Measurements from ENCODE around the gene TIA1.
"Not testable (repeated sequence)": the region's sequence is repeated elsewhere in the genome, so short reads cannot be mapped to it uniquely, and the experiment has no call there.

DNA sequence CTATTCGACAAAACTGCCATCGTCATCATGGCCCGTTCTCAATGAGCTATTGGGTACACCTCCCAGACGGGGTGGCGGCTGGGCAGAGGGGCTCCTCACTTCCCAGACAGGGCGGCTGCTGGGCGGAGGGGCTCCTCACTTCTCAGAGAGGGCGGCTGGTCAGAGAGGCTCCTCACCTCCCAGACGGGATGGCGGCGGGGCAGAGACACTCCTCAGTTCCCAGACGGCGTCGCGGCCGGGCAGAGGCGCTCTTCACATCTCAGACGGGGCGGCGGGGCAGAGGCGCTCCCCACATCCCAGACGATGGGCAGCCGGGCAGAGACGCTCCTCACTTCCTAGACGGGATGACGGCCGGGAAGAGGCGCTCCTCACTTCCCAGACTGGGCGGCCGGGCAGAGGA is 18.5 kb upstream of the TIA1 start:
- TF ChIP-seq CTCF (IDR thresholded peaks at IDR 0.05; ENCODE audit: poor library complexity, severe bottlenecking); TAF1 (IDR thresholded peaks at IDR 0.05; ENCODE audit: low read depth); SMC3 (conservative IDR thresholded peaks at IDR 0.05; ENCODE audit: poor library complexity); EZH2 (IDR thresholded peaks at IDR 0.05; ENCODE audit: borderline replicate concordance, insufficient read depth, low read length, poor library complexity, severe bottlenecking); POLR2AphosphoS5 (IDR thresholded peaks at IDR 0.05); EP300 (conservative IDR thresholded peaks at IDR 0.05; ENCODE audit: poor library complexity, severe bottlenecking); RAD21 (conservative IDR thresholded peaks at IDR 0.05): not testable (repeated sequence)
- TF ChIP-seq, protein P1, sequence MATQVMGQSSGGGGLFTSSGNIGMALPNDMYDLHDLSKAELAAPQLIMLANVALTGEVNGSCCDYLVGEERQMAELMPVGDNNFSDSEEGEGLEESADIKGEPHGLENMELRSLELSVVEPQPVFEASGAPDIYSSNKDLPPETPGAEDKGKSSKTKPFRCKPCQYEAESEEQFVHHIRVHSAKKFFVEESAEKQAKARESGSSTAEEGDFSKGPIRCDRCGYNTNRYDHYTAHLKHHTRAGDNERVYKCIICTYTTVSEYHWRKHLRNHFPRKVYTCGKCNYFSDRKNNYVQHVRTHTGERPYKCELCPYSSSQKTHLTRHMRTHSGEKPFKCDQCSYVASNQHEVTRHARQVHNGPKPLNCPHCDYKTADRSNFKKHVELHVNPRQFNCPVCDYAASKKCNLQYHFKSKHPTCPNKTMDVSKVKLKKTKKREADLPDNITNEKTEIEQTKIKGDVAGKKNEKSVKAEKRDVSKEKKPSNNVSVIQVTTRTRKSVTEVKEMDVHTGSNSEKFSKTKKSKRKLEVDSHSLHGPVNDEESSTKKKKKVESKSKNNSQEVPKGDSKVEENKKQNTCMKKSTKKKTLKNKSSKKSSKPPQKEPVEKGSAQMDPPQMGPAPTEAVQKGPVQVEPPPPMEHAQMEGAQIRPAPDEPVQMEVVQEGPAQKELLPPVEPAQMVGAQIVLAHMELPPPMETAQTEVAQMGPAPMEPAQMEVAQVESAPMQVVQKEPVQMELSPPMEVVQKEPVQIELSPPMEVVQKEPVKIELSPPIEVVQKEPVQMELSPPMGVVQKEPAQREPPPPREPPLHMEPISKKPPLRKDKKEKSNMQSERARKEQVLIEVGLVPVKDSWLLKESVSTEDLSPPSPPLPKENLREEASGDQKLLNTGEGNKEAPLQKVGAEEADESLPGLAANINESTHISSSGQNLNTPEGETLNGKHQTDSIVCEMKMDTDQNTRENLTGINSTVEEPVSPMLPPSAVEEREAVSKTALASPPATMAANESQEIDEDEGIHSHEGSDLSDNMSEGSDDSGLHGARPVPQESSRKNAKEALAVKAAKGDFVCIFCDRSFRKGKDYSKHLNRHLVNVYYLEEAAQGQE (IDR thresholded peaks at IDR 0.05; ENCODE audit: borderline replicate concordance) = not testable (repeated sequence)
